ENCODE results near the gene SDCBP2. TPM values are rescaled to one million over a fixed set of nuclear protein-coding genes. Genes with fewer than 3 reads are reported as not detected.

Gene SDCBP2
- total and polyA plus RNA-seq, 2 of the 8 experiments (the other 6 are each of a cell fraction or from before 2014, with no cell fraction given) = 4.2 to 6.7 TPM

- H4K20me1 ChIP-seq (replicated peaks in 1 of 2; ENCODE audit: control insufficient read depth in 1 of 2, insufficient read depth in 2 of 2, low read length in 2 of 2) = no peaks in the 10 kb centered on the region
- FAIRE-seq = no peak
- no peak overlapping the region for H3K27ac ChIP-seq (ENCODE audit: low read depth, low read length)
- H3K23me2 ChIP-seq (ENCODE audit: low read depth, low read length) = no peaks in the 10 kb centered on the region
- peaks cover 0 to 10% (median 4%) of the 10 kb centered on the region in 4 experiments; a peak in 6 of 7 replicates for H3K4me1 ChIP-seq (replicated peaks in 1 of 4; ENCODE audit: control insufficient read depth in 3 of 4, insufficient read depth in 4 of 4, low read length in 3 of 4)
- H2BK12ac ChIP-seq (ENCODE audit: low read depth, low read length) = 0 out of 2 replicates have a peak overlapping the region, but pooled peaks have one; percentile 53
- no peaks in the 10 kb centered on the region for H3K79me1 ChIP-seq (ENCODE audit: low read depth, low read length)
- H2BK20ac ChIP-seq (ENCODE audit: low read length) = no peak overlapping the region
- no peak overlapping the region for H3K9ac ChIP-seq (replicated peaks in 1 of 4; ENCODE audit: extremely low read depth in 1 of 4, low read depth in 3 of 4, low read length in 3 of 4)
- no peak overlapping the region for H2AFZ ChIP-seq (ENCODE audit: low read length)
- CTCF ChIA-PET (ENCODE audit: partially characterized antibody) = interaction anchor here (1.0 to 2.8 kb wide), 9 partner anchors 9 to 139 kb away, joined by 3 to 11 read pairs (median 6); no protein-coding TSS in a partner anchor
- H4K5ac ChIP-seq (ENCODE audit: insufficient read length, low read depth, low read length) = no peak overlapping the region
- no peak for TF ChIP-seq BCL11A (IDR thresholded peaks at IDR 0.05; ENCODE audit: low read depth in 2 of 2, low read length in 2 of 2)
- TF ChIP-seq KDM4A (IDR thresholded peaks at IDR 0.05; ENCODE audit: low read depth, low read length, severe bottlenecking) = no peak
- H2BK120ac ChIP-seq (replicated peaks; ENCODE audit: low read depth, low read length) = no peak overlapping the region
- H3K4ac ChIP-seq (replicated peaks; ENCODE audit: insufficient read length, low read depth, low read length) = no peak overlapping the region
- H4K8ac ChIP-seq (ENCODE audit: extremely low read depth, insufficient read depth, low read length) = no peak overlapping the region
- no peak overlapping the region for H4K91ac ChIP-seq (replicated peaks; ENCODE audit: insufficient read length, low read length)
- no peak overlapping the region for H3K4me3 ChIP-seq (ENCODE audit: extremely low read depth in 1 of 4, insufficient read depth in 2 of 4, low read depth in 3 of 4, low read length in 4 of 4)
- 91% methylated on average over 10 of the region's 10 CpGs; no CpG with 5 or more reads in 1 of the 2 experiments for WGBS, 2 experiments (ENCODE audit: extremely low coverage in 1 of 2, insufficient coverage in 1 of 2, insufficient read length in 1 of 2, insufficient replicate concordance in 2 of 2, low coverage in 1 of 2, low lambda C conversion rate in 2 of 2, missing lambda C conversion rate in 1 of 2)
- H3K27me3 ChIP-seq (replicated peaks in 1 of 4; ENCODE audit: control insufficient read depth in 3 of 4, extremely low read depth in 1 of 4, insufficient read depth in 3 of 4, low read length in 3 of 4) = no peaks in the 10 kb centered on the region
- H3K36me3 ChIP-seq (ENCODE audit: control insufficient read depth in 2 of 4, insufficient read depth in 4 of 4, low read length in 3 of 4) = no peaks in the 10 kb centered on the region
- no peak overlapping the region for H3K4me2 ChIP-seq (ENCODE audit: insufficient read depth in 1 of 2, low read depth in 2 of 2, low read length in 2 of 2)
- H2BK15ac ChIP-seq (ENCODE audit: low read length) = no peak overlapping the region
- H3K23ac ChIP-seq (ENCODE audit: insufficient read length) = no peak overlapping the region
- H3K9me3 ChIP-seq (ENCODE audit: insufficient read depth in 2 of 2, low read depth in 1 of 2, low read length in 1 of 2) = no peaks in the 10 kb centered on the region
- H3K18ac ChIP-seq (ENCODE audit: extremely low read depth, low read length) = no peak overlapping the region
- H3K56ac ChIP-seq (replicated peaks; ENCODE audit: insufficient read length, low read depth, low read length) = no peak overlapping the region
- no peak overlapping the region for H2BK5ac ChIP-seq (ENCODE audit: low read depth, low read length)
- DNase-seq (ENCODE audit: low read depth in 1 of 2, low spot score in 2 of 2) = no peak
- POLR2A ChIA-PET (ENCODE audit: partially characterized antibody) = interaction anchor here (1.0 kb wide), 1 partner anchor 26 kb away, joined by 4 read pairs; no protein-coding TSS in a partner anchor
- no peaks in the 10 kb centered on the region for H3K79me2 ChIP-seq (ENCODE audit: control insufficient read depth in 1 of 2, insufficient read depth in 2 of 2, low read length in 2 of 2)
- H2AK5ac ChIP-seq (ENCODE audit: low read depth, low read length) = no peak overlapping the region
- no peak overlapping the region for H3K14ac ChIP-seq (ENCODE audit: insufficient read length)
These were observed 29.9 kb downstream of the SDCBP2 start for GRCh38 chr20:1298888-1299511.

Data from H1 (cell line).